Activated T-helper 2 cell treated with anti-CD3 and anti-CD28 coated beads, Interferon-gamma antibody, Interleukin-2, Interleukin-4, amounts not matched to agents 10 μg/mL and 5 μg/mL and 100 μg/mL, durations not matched to agents 14 hours and 24 hours and 36 hours (primary cell): ENCODE measurements around the gene RAB15. TPM values are rescaled to one million over a fixed set of nuclear protein-coding genes. Genes with fewer than 3 reads are reported as not detected.

Experiments
- DNase-seq: peaks from one replicate; pipeline ENCODE4 v3.0.0; 2021; ENCODE audit warnings: low spot score
- H3K27ac Mint-ChIP-seq: one replicate; pipeline ENCODE4 v1.8.0; 2021; ENCODE audit warnings: mixed read lengths
- H3K27me3 Mint-ChIP-seq: one replicate; pipeline ENCODE4 v1.8.0; 2021; ENCODE audit warnings: low read depth, mixed read lengths
- H3K36me3 Mint-ChIP-seq: one replicate; pipeline ENCODE4 v1.8.0; 2021; ENCODE audit warnings: low read depth, mixed read lengths
- H3K4me1 Mint-ChIP-seq: one replicate; pipeline ENCODE4 v1.8.0; 2021; ENCODE audit warnings: low read depth, mixed read lengths
- H3K4me3 Mint-ChIP-seq: one replicate; pipeline ENCODE4 v1.8.0; 2021; ENCODE audit warnings: low read depth, mild to moderate bottlenecking, moderate library complexity, mixed read lengths
- H3K9me3 Mint-ChIP-seq: one replicate; pipeline ENCODE4 v1.8.0; 2021; ENCODE audit warnings: mixed read lengths
- intact Hi-C: fragments of 100-400 bp; cut with micrococcal nuclease; formaldehyde crosslinking; loops from one replicate; pipeline ENCODE4 v1.15.1; 2023
- total RNA-seq: library from RNA; stranded (reverse); gene quantifications from 2 replicates; pipeline ENCODE4 v1.2.3, GENCODE V29; 2022

Gene RAB15
- total RNA-seq, 1 donor from 2014 or later, result 4.7 TPM

DNA sequence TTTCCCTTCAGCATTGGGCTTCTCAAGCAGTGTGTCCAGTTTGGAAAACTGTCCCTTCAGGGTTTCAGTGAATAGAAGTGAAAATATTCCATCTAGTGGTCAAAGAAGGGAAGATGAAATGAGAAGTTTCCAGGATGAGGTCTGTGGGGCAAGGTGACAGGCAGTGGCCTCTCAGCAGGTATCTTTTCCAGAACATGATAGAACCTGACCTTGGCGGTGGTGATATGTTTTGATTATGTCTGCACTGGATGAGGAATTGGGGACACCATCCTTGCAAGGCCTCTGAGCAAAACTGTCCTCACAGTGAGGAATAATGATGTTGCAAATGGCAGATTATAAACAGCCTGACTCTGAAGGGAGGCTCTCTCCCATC, 34.3 kb downstream of the RAB15 start:
- no peak overlapping the region for H3K4me3 Mint-ChIP-seq
- peaks cover 50% of the 10 kb centered on the region for H3K36me3 Mint-ChIP-seq
- H3K27ac Mint-ChIP-seq, result peak overlapping the region; percentile 7
- peaks cover 31% of the 10 kb centered on the region for H3K4me1 Mint-ChIP-seq
- intact Hi-C loops, result no loop called here
- no peaks in the 10 kb centered on the region for H3K27me3 Mint-ChIP-seq
- no peaks in the 10 kb centered on the region for H3K9me3 Mint-ChIP-seq
- DNase-seq, result no peak

- Mint-ChIP-seq H3K4me3 (no peak overlapping the region), H3K27ac (no peak overlapping the region), H3K9me3 (no peaks in the 10 kb centered on the region), H3K27me3 (no peaks in the 10 kb centered on the region), H3K4me1 (peaks cover 30% of the 10 kb centered on the region), H3K36me3 (peaks cover 55% of the 10 kb centered on the region)
- DNase-seq, result no peak
- intact Hi-C loops, result no loop called here
Measured at GRCh38 chr14:64937171-64937820, 34.8 kb downstream of the RAB15 start.

- Mint-ChIP-seq H3K27me3 (no peaks in the 10 kb centered on the region), H3K4me3 (no peak overlapping the region), H3K9me3 (no peaks in the 10 kb centered on the region), H3K36me3 (peaks cover 66% of the 10 kb centered on the region), H3K4me1 (peaks cover 32% of the 10 kb centered on the region), H3K27ac (peak overlapping the region; percentile 56)
- no peak for DNase-seq
- intact Hi-C loops, result no loop called here
Measured at GRCh38 chr14:64935508-64935907, 36.6 kb downstream of the RAB15 start.

DNA sequence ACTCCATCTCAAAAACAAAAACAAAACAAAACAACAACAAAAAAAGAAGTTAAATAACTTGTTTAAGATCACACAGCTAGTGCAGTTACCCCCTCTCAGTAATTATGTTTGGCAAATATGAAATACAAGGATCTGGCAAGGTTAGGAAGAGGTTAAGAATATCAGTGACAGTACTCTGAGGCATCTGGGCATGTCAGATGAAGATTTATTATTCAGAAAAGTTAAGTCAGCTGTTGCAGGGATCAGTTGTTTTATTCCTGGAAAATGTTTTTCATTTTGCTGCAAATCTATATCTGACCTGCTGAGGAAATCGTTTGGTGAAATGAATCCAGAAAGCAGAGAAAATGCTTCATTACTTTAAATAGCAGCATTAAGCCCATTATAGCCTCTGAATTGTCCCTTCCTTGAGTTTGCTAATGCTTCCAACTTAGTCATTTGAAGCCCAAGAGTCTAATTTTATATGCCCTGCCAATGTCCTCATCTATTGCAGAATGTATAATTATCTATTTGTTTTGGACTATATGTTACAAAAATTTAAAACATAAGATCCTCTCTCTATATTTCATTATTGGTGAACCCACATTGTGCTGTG, 37.7 kb downstream of the RAB15 start:
- DNase-seq, result no peak
- intact Hi-C loops, result no loop called here
- Mint-ChIP-seq H3K4me3 (no peak overlapping the region), H3K4me1 (peaks cover 38% of the 10 kb centered on the region), H3K9me3 (no peaks in the 10 kb centered on the region), H3K36me3 (peaks cover 72% of the 10 kb centered on the region), H3K27ac (peak overlapping the region; percentile 36), H3K27me3 (no peaks in the 10 kb centered on the region)

DNA sequence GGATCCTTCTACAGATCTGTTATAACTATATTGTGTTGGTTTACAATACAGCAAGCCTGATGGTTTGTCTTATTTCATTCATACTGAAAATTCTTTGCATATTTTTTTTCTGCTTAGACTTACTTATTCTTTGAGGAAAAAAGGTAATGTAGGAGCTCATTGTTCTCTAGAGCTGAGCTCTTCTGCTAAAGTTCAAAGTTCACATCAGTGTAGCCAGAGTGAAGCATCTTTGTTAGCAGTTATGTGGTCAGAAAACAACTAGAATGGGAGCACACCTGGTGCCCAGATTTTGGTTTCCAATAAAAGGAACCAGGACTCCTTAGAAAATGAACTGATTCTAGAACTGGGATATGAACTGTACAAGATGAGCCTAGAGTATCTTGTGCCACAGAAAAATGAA, 39.9 kb downstream of the RAB15 start:
- no peak for DNase-seq
- H3K9me3 Mint-ChIP-seq, result no peaks in the 10 kb centered on the region
- H3K36me3 Mint-ChIP-seq, result peaks cover 61% of the 10 kb centered on the region
- intact Hi-C loops, result no loop called here
- H3K4me3 Mint-ChIP-seq, result no peak overlapping the region
- H3K27ac Mint-ChIP-seq, result no peak overlapping the region
- H3K27me3 Mint-ChIP-seq, result no peaks in the 10 kb centered on the region
- H3K4me1 Mint-ChIP-seq, result peaks cover 28% of the 10 kb centered on the region

GRCh38 chr14:64931123-64931522, 41.0 kb downstream of the RAB15 start:
- Mint-ChIP-seq H3K27ac (no peak overlapping the region), H3K9me3 (no peaks in the 10 kb centered on the region), H3K27me3 (no peaks in the 10 kb centered on the region), H3K36me3 (peaks cover 62% of the 10 kb centered on the region), H3K4me3 (no peak overlapping the region), H3K4me1 (peaks cover 30% of the 10 kb centered on the region)
- intact Hi-C loops, result no loop called here
- DNase-seq, result no peak

- Mint-ChIP-seq H3K4me1 (peaks cover 25% of the 10 kb centered on the region), H3K36me3 (peaks cover 63% of the 10 kb centered on the region), H3K9me3 (no peaks in the 10 kb centered on the region), H3K27me3 (no peaks in the 10 kb centered on the region), H3K4me3 (no peak overlapping the region), H3K27ac (peak overlapping the region; percentile 47)
- intact Hi-C loops, result no loop called here
- no peak for DNase-seq
Measured at GRCh38 chr14:64930085-64930843, 41.9 kb downstream of the RAB15 start.

GRCh38 chr14:64929014-64929359, 43.1 kb downstream of the RAB15 start:
- Mint-ChIP-seq H3K4me1 (peaks cover 21% of the 10 kb centered on the region), H3K27ac (no peak overlapping the region), H3K4me3 (no peak overlapping the region), H3K27me3 (no peaks in the 10 kb centered on the region), H3K36me3 (peaks cover 58% of the 10 kb centered on the region), H3K9me3 (no peaks in the 10 kb centered on the region)
- DNase-seq, result no peak
- intact Hi-C loops, result loop anchor here (5.0 kb wide), 1 partner anchor 173 kb away; the partner anchor contains the start of gene MAX

DNA sequence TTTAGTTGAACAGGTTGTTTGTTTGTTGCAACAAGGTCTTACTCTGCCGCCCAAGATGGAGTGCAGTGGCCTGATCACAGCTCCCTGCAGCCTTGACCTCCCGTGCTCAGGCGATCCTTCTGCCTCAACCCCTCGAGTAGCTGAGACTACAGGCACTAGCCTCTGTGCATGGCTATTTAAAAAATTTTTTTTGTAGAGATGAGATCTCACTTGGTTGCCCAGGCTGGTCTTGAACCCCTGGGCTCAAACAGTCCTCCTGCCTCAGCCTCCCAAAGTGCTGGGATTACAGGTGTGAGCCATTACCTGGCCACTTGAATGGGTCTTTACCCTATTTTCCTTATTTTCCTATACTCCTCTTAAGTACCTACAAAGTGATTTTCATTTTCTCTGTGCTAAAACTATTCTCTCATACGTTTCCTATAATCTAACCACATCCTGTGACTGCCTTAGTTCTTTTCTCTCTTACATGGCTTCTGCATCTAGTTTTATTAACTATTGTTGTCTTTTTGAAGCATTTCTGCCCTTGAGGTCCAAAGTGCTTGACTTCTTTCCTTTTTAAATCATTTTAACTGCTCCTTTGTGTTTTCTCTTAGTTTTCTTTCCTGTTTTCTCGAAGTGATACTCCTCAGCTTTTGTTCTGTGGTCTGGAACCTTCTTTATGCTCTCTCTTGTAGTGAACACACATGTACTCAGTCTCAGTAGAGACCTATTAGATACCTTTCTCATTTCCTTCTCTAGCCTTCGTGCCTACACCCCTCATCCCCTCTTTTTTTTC, 43.7 kb downstream of the RAB15 start:
- H3K4me3 Mint-ChIP-seq, result no peak overlapping the region
- no peak for DNase-seq
- peaks cover 24% of the 10 kb centered on the region for H3K4me1 Mint-ChIP-seq
- no peaks in the 10 kb centered on the region for H3K9me3 Mint-ChIP-seq
- peaks cover 61% of the 10 kb centered on the region for H3K36me3 Mint-ChIP-seq
- H3K27ac Mint-ChIP-seq, result no peak overlapping the region
- H3K27me3 Mint-ChIP-seq, result no peaks in the 10 kb centered on the region
- intact Hi-C loops, result loop anchor here (5.0 kb wide), 1 partner anchor 174 kb away; the partner anchor contains the start of gene MAX

- H3K27me3 Mint-ChIP-seq, result no peaks in the 10 kb centered on the region
- no peak overlapping the region for H3K27ac Mint-ChIP-seq
- intact Hi-C loops, result loop anchor here (5.0 kb wide), 1 partner anchor 175 kb away; the partner anchor contains the start of gene MAX
Measured at GRCh38 chr14:64927031-64927430, 45.1 kb downstream of the RAB15 start.

DNA sequence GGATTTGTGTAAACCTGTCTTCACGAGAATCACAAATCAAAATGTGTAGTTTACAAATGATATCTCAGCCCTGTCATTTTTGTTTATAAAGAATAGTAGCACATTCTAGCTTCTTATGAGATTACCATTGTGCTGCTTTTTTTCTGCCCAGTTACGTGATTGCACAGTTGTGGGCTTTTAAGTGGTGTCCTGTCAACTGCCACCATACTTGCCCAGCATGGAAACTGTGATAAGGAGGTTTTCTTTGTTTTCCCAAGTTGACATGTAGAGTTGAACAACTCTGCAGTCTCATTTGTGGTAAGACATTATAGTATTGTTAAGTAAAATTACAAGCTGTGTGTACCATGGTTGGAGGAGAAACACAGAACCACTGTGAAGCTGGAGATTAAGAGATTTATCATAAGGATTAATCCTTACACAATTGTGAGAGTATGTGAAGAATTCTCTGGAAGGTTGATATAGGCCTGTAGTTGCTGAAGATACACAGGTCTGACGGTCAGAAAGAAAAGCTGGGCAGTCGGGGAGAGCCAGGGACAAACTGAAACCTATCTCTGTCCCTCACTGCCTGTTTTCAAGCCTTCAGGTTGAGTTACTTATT, 45.6 kb downstream of the RAB15 start:
- DNase-seq, result no peak
- no peaks in the 10 kb centered on the region for H3K27me3 Mint-ChIP-seq
- H3K36me3 Mint-ChIP-seq, result peaks cover 56% of the 10 kb centered on the region
- no peaks in the 10 kb centered on the region for H3K9me3 Mint-ChIP-seq
- peak overlapping the region; percentile 43 for H3K27ac Mint-ChIP-seq
- H3K4me3 Mint-ChIP-seq, result no peak overlapping the region
- intact Hi-C loops, result loop anchor here (5.0 kb wide), 1 partner anchor 176 kb away; the partner anchor contains the start of gene MAX
- H3K4me1 Mint-ChIP-seq, result peaks cover 29% of the 10 kb centered on the region

More at GRCh38 chr14:64927031-64927430, 45.1 kb downstream of the RAB15 start:
- Mint-ChIP-seq H3K9me3 (no peaks in the 10 kb centered on the region), H3K4me1 (peaks cover 24% of the 10 kb centered on the region), H3K36me3 (peaks cover 55% of the 10 kb centered on the region), H3K4me3 (no peak overlapping the region)
- no peak for DNase-seq

DNA sequence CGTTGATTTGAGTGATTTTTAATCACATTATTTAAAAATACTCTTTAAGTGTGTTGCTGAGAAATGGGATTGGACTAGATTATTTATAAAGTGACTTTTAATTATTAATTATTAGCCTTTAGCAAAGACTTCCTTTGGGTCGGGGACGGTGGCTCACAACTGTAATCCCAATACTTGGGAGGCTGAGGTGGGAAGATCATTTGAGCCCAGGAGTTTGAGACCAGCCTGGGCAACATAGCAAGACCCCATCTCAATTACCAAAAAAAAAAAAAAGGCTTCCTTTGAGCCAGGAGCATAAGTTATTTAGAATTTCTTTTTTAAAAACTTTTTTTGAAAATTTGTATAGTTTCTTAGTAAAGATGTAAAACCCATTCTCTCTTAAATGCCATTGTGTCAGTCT, 49.1 kb downstream of the RAB15 start:
- Mint-ChIP-seq H3K27me3 (no peaks in the 10 kb centered on the region), H3K4me1 (peaks cover 36% of the 10 kb centered on the region), H3K9me3 (no peaks in the 10 kb centered on the region), H3K4me3 (no peak overlapping the region), H3K27ac (no peak overlapping the region), H3K36me3 (peaks cover 64% of the 10 kb centered on the region)
- intact Hi-C loops, result no loop called here
- DNase-seq, result no peak
